Thyroid gland (tissue), 4 donors: Measurements from ENCODE around the gene LRRC28.

ENCODE experiments used
- POLR2A ChIP-seq, 2 donors: fragments of 450-650 bp; IDR thresholded peaks; one replicate each; pipeline ENCODE4 v1.6.1; 2017; ENCODE audit warnings: antibody characterized with exemption in 2 of 2, mild to moderate bottlenecking in 2 of 2, moderate library complexity in 1 of 2
- TF ChIP-seq, protein P1 (sequence below), 6 experiments: fragments of 200-600 bp in 3 of 6; fragments of 450-650 bp in 3 of 6; sonication (generic) in 3 of 6; IDR thresholded peaks; one replicate each; pipeline ENCODE4 v1.5.1; 2016 to 2019; ENCODE audit warnings: antibody characterized with exemption in 6 of 6, mild to moderate bottlenecking in 2 of 6, inconsistent platforms in 1 of 6, moderate library complexity in 1 of 6

DNA sequence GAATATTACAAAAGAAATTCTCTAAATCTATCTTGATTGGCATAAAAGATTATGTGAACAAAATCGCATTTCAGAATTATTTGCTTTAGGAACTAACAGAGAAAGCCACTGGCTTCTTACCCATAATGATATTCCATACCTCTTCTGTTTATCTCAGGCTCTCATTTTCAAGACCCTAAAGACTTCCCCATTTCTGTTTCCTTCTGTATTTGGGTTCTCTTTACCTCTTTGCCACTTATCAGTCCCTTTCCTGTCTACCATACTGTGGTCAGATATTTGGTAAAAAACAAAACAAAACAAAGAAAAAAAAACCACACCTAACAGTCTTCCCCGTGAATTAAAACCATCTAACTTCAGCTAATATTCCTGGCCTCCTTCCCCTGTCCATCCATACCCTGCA is 108.5 kb downstream of the LRRC28 start:
- TF ChIP-seq, protein P1, sequence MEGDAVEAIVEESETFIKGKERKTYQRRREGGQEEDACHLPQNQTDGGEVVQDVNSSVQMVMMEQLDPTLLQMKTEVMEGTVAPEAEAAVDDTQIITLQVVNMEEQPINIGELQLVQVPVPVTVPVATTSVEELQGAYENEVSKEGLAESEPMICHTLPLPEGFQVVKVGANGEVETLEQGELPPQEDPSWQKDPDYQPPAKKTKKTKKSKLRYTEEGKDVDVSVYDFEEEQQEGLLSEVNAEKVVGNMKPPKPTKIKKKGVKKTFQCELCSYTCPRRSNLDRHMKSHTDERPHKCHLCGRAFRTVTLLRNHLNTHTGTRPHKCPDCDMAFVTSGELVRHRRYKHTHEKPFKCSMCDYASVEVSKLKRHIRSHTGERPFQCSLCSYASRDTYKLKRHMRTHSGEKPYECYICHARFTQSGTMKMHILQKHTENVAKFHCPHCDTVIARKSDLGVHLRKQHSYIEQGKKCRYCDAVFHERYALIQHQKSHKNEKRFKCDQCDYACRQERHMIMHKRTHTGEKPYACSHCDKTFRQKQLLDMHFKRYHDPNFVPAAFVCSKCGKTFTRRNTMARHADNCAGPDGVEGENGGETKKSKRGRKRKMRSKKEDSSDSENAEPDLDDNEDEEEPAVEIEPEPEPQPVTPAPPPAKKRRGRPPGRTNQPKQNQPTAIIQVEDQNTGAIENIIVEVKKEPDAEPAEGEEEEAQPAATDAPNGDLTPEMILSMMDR (IDR thresholded peaks at IDR 0.05): no peak
- TF ChIP-seq POLR2A (IDR thresholded peaks at IDR 0.05): no peak
